H9 (cell line): ENCODE data around the gene FBXL15. TPM values are rescaled to one million over a fixed set of nuclear protein-coding genes. Genes with fewer than 3 reads are reported as not detected.

Experiments
- DNase-seq: peaks from one replicate; pipeline ENCODE4 v3.0.0-alpha.2; 2017
- H2AFZ ChIP-seq: one replicate; pipeline ENCODE4 v1.6.1; 2013; ENCODE audit warnings: mild to moderate bottlenecking, low read length, control low read depth, moderate library complexity
- H2AK5ac ChIP-seq: 2 replicates; pipeline ENCODE4 v1.6.1; 2013; ENCODE audit warnings: low read length, control low read depth, mixed read lengths; ENCODE audit not compliant: insufficient read length
- H2BK120ac ChIP-seq: one replicate; pipeline ENCODE4 v1.6.1; 2013; ENCODE audit warnings: low read depth, mild to moderate bottlenecking, low read length, control low read depth, inconsistent platforms; ENCODE audit not compliant: poor library complexity, severe bottlenecking
- H2BK12ac ChIP-seq: 2 replicates; pipeline ENCODE4 v1.6.1; 2013; ENCODE audit warnings: low read length, control low read depth, mixed read lengths, low read depth; ENCODE audit not compliant: insufficient read length
- H2BK15ac ChIP-seq: 2 replicates; pipeline ENCODE4 v1.6.1; 2013; ENCODE audit warnings: low read depth, low read length, control low read depth
- H2BK20ac ChIP-seq: one replicate; pipeline ENCODE4 v1.6.1; 2013; ENCODE audit warnings: low read depth, mild to moderate bottlenecking, low read length, control low read depth, inconsistent platforms; ENCODE audit not compliant: poor library complexity, severe bottlenecking
- H2BK5ac ChIP-seq: 2 replicates; pipeline ENCODE4 v1.6.1; 2013; ENCODE audit warnings: low read length, control low read depth, mixed read lengths; ENCODE audit not compliant: insufficient read length
- H3K14ac ChIP-seq: 2 replicates; pipeline ENCODE4 v1.6.1; 2013; ENCODE audit warnings: low read length, control low read depth; ENCODE audit not compliant: insufficient read depth
- H3K18ac ChIP-seq: 2 replicates; pipeline ENCODE4 v1.6.1; 2013; ENCODE audit warnings: low read depth, mild to moderate bottlenecking, mixed read lengths, low read length, control low read depth; ENCODE audit not compliant: insufficient read length
- H3K23ac ChIP-seq: 2 replicates; pipeline ENCODE4 v1.6.1; 2013; ENCODE audit warnings: low read length, control low read depth, mixed read lengths, low read depth; ENCODE audit not compliant: insufficient read length
- H3K23me2 ChIP-seq: 2 replicates; pipeline ENCODE4 v1.6.1; 2013; ENCODE audit warnings: low read depth, mild to moderate bottlenecking, mixed read lengths, low read length, control low read depth; ENCODE audit not compliant: insufficient read length, poor library complexity, severe bottlenecking
- H3K27ac ChIP-seq: 2 replicates; pipeline ENCODE4 v1.5.1; 2013; ENCODE audit warnings: low read length, control low read depth, mixed read lengths, low read depth; ENCODE audit not compliant: insufficient read length
- H3K27me3 ChIP-seq: 2 replicates; pipeline ENCODE4 v1.6.1; 2013; ENCODE audit warnings: low read length, control low read depth, inconsistent platforms; ENCODE audit not compliant: insufficient read depth
- H3K4ac ChIP-seq: 2 replicates; pipeline ENCODE4 v1.6.1; 2013; ENCODE audit warnings: low read depth, mild to moderate bottlenecking, control low read depth, inconsistent platforms, low read length, moderate library complexity
- H3K4me1 ChIP-seq: 2 replicates; pipeline ENCODE4 v1.6.1; 2013; ENCODE audit warnings: low read length, control low read depth, inconsistent platforms; ENCODE audit not compliant: insufficient read depth
- H3K4me2 ChIP-seq: 2 replicates; pipeline ENCODE4 v1.6.1; 2013; ENCODE audit warnings: low read length, control low read depth, mixed read lengths; ENCODE audit not compliant: insufficient read length, insufficient read depth
- H3K56ac ChIP-seq: 2 replicates; pipeline ENCODE4 v1.6.1; 2013; ENCODE audit warnings: low read depth, mild to moderate bottlenecking, mixed read lengths, low read length, control low read depth; ENCODE audit not compliant: insufficient read length
- H3K79me1 ChIP-seq: 2 replicates; pipeline ENCODE4 v1.6.1; 2013; ENCODE audit warnings: low read depth, mild to moderate bottlenecking, moderate library complexity, low read length, control low read depth, inconsistent platforms; ENCODE audit not compliant: insufficient read depth, poor library complexity, severe bottlenecking
- H3K79me2 ChIP-seq: 2 replicates; pipeline ENCODE4 v1.6.1; 2013; ENCODE audit warnings: low read length, control low read depth, inconsistent platforms; ENCODE audit not compliant: insufficient read depth
- H3K9ac ChIP-seq: 2 replicates; pipeline ENCODE4 v1.6.1; 2013; ENCODE audit warnings: low read length, control low read depth, mixed read lengths; ENCODE audit not compliant: insufficient read length; ENCODE audit errors: extremely low read depth
- H3K9me3 ChIP-seq: one replicate; pipeline ENCODE4 v1.6.1; 2013; ENCODE audit warnings: low read depth, low read length, inconsistent platforms; ENCODE audit not compliant: control insufficient read depth
- H3T11ph ChIP-seq: one replicate; pipeline ENCODE4 v1.6.1; 2013; ENCODE audit warnings: mild to moderate bottlenecking, low read length, control low read depth, inconsistent platforms
- H4K20me1 ChIP-seq: one replicate; pipeline ENCODE4 v1.6.1; 2013; ENCODE audit not compliant: control insufficient read depth, insufficient read length, insufficient read depth
- H4K5ac ChIP-seq: 2 replicates; pipeline ENCODE4 v1.6.1; 2013; ENCODE audit warnings: low read depth, mild to moderate bottlenecking, mixed read lengths, low read length, control low read depth; ENCODE audit not compliant: insufficient read length
- H4K8ac ChIP-seq: replicated peaks from 2 replicates; pipeline ENCODE4 v1.6.1; 2013; ENCODE audit warnings: low read length, control low read depth, mixed read lengths, low read depth; ENCODE audit not compliant: insufficient read length
- H4K91ac ChIP-seq: 2 replicates; pipeline ENCODE4 v1.6.1; 2013; ENCODE audit warnings: low read depth, mild to moderate bottlenecking, moderate library complexity, mixed read lengths, low read length, control low read depth; ENCODE audit not compliant: insufficient read length
- H3K27ac Mint-ChIP-seq, 3 experiments: 2 replicates in 2 of 3; 3 replicates in 1 of 3; pipeline ENCODE4 v1.8.0; 2020 to 2021; ENCODE audit warnings: mixed read lengths in 3 of 3, mild to moderate bottlenecking in 1 of 3, moderate library complexity in 1 of 3
- H3K27me3 Mint-ChIP-seq: 2 replicates; pipeline ENCODE4 v1.8.0; 2021; ENCODE audit warnings: low read depth, mild to moderate bottlenecking, moderate library complexity, mixed read lengths
- H3K36me3 Mint-ChIP-seq, 3 experiments: 2 replicates in 2 of 3; 3 replicates in 1 of 3; pipeline ENCODE4 v1.8.0; 2020 to 2021; ENCODE audit warnings: low read depth in 3 of 3, mixed read lengths in 3 of 3; ENCODE audit not compliant: insufficient read depth in 1 of 3
- H3K4me1 Mint-ChIP-seq, 2 experiments: 2 replicates each; pipeline ENCODE4 v1.8.0; 2020; ENCODE audit warnings: mixed read lengths in 2 of 2
- H3K4me3 Mint-ChIP-seq, 2 experiments: 2 replicates in 1 of 2; 3 replicates in 1 of 2; pipeline ENCODE4 v1.8.0; 2020 to 2021; ENCODE audit warnings: mild to moderate bottlenecking in 2 of 2, mixed read lengths in 2 of 2, moderate library complexity in 1 of 2
- H3K9me3 Mint-ChIP-seq, 2 experiments: 2 replicates in 1 of 2; 3 replicates in 1 of 2; pipeline ENCODE4 v1.8.0; 2020; ENCODE audit warnings: mild to moderate bottlenecking in 2 of 2, mixed read lengths in 2 of 2, moderate library complexity in 1 of 2
- WGBS: extraction: QIAGEN DNeasy Blood & Tissue Kit; methylation state at CpG from one replicate; pipeline ENCODE4 v1.1.7; 2013; ENCODE audit warnings: missing lambda C conversion rate, low lambda C conversion rate, mixed read lengths; ENCODE audit not compliant: insufficient read length; ENCODE audit errors: extremely low coverage; 5-methylcytosine and 5-hydroxymethylcytosine counted together
- total RNA-seq: library from RNA; stranded (reverse); gene quantifications from 2 replicates; pipeline ENCODE4 v1.2.1, GENCODE V29; 2021
- TF ChIP-seq, protein P1 (sequence below): fragments of 200-600 bp; sonication (generic); conservative IDR thresholded peaks from 3 replicates; pipeline ENCODE4 v1.8.0; 2021; ENCODE audit warnings: antibody characterized with exemption, mild to moderate bottlenecking

Gene FBXL15
- total RNA-seq, 1 experiment from 2014 or later = 9.1 TPM

DNA sequence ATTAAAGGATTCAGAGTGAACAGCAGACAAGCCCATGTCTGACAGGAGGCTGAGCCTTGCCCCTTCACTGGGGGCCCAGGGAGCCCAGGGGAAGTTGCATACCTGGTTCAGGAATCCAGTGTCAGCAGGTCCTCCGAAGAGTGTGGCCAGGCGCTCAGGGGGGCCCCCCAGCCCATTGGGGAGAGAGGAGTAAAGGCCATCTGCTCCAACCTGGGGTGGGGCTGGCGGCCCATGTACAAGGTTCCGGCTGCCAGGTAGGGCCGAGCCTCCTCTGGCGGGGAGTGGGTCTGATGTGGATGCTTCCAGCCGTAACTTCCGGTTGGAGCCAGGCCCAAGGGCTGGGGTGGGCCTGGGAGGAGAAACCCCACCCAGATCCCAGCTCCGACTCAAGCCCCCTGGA, 4.4 kb upstream of the FBXL15 start:
- no peak overlapping the region; a peak in 1 of 5 replicates for H3K4me3 Mint-ChIP-seq
- H3K4me2 ChIP-seq = no peak overlapping the region
- no peak overlapping the region for H4K8ac ChIP-seq
- H2BK20ac ChIP-seq = no peak overlapping the region
- no peak overlapping the region for H2BK120ac ChIP-seq
- no peak overlapping the region for H3K14ac ChIP-seq
- no peak overlapping the region for H2AK5ac ChIP-seq
- no peaks in the 10 kb centered on the region; a peak in 1 of 5 replicates for H3K9me3 Mint-ChIP-seq
- no peaks in the 10 kb centered on the region for H4K20me1 ChIP-seq
- no peak overlapping the region for H3K27ac ChIP-seq
- H3K27ac Mint-ChIP-seq = no peak overlapping the region
- H3K27me3 Mint-ChIP-seq = peaks cover 49% of the 10 kb centered on the region
- no peak overlapping the region for H3K9ac ChIP-seq
- WGBS = no CpG with 5 or more reads among the region's 9 CpGs
- H3T11ph ChIP-seq = no peak overlapping the region
- no peak overlapping the region for H3K23ac ChIP-seq
- H3K79me2 ChIP-seq = no peaks in the 10 kb centered on the region
- no peak overlapping the region for H2BK12ac ChIP-seq
- no peak overlapping the region for H2AFZ ChIP-seq
- H3K4ac ChIP-seq = no peak overlapping the region
- H2BK5ac ChIP-seq = no peak overlapping the region
- no peak overlapping the region for H4K5ac ChIP-seq
- TF ChIP-seq, protein P1, sequence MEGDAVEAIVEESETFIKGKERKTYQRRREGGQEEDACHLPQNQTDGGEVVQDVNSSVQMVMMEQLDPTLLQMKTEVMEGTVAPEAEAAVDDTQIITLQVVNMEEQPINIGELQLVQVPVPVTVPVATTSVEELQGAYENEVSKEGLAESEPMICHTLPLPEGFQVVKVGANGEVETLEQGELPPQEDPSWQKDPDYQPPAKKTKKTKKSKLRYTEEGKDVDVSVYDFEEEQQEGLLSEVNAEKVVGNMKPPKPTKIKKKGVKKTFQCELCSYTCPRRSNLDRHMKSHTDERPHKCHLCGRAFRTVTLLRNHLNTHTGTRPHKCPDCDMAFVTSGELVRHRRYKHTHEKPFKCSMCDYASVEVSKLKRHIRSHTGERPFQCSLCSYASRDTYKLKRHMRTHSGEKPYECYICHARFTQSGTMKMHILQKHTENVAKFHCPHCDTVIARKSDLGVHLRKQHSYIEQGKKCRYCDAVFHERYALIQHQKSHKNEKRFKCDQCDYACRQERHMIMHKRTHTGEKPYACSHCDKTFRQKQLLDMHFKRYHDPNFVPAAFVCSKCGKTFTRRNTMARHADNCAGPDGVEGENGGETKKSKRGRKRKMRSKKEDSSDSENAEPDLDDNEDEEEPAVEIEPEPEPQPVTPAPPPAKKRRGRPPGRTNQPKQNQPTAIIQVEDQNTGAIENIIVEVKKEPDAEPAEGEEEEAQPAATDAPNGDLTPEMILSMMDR = no peak
- H3K9me3 ChIP-seq = no peaks in the 10 kb centered on the region
- no peaks in the 10 kb centered on the region for H3K79me1 ChIP-seq
- no peak overlapping the region for H3K56ac ChIP-seq
- peaks cover 0 to 1% (median 0%) of the 10 kb centered on the region in 3 experiments; a peak in 1 of 7 replicates for H3K36me3 Mint-ChIP-seq
- no peak overlapping the region for H2BK15ac ChIP-seq
- peaks cover 3% of the 10 kb centered on the region; the same call in 1 of the 2 replicates for H3K27me3 ChIP-seq
- DNase-seq = no peak
- peaks cover 4% of the 10 kb centered on the region; the same call in 1 of the 2 replicates for H3K4me1 ChIP-seq
- no peak overlapping the region for H4K91ac ChIP-seq
- peaks cover 23 to 44% of the 10 kb centered on the region in 2 experiments for H3K4me1 Mint-ChIP-seq
- H3K23me2 ChIP-seq = peaks cover 26% of the 10 kb centered on the region
- H3K18ac ChIP-seq = no peak overlapping the region
